ENCODE results near the gene DISP3. TPM values are rescaled to one million over a fixed set of nuclear protein-coding genes. Genes with fewer than 3 reads are reported as not detected.
A peak's percentile ranks its signal among the peaks of the same experiment; 100 is the strongest.

Gene DISP3
- polyA plus RNA-seq, 3 donors = 0.01 TPM; not detected in 2

DNA sequence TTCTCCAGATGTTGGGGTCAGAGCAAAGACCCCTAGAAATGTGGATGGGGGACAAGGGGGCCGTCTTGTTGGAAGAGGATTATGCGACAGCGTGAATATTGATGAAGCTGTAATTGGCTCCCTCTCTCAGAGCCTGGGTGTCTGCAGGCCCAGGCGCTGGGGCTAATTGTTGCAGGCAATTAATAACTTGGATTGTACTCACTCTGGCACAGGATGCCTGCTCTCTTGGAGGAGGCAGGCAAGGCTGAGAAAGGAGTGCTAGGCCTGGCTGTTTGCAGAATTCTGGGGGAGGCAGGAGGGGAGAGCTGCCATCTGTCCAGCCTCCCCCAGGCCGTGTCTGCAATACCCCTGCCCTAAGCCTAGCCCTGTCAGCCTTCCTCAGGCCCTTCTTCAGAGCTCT is 4.1 kb upstream of the DISP3 start:
- Histone ChIP-seq H3K4me1 (ENCODE audit: control insufficient read depth in 1 of 2, insufficient read depth in 2 of 2, low read length in 2 of 2) (peaks cover 4 to 12% of the 10 kb centered on the region in 2 donors), H3K36me3 (replicated peaks in 1 of 2; ENCODE audit: control insufficient read depth in 1 of 2, insufficient read depth in 2 of 2, low read length in 2 of 2) (no peaks in the 10 kb centered on the region), H3K4me3 (replicated peaks in 1 of 3; ENCODE audit: low read depth in 2 of 3, low read length in 3 of 3) (no peak overlapping the region), H3K4me2 (replicated peaks; ENCODE audit: extremely low read depth, low read length, poor library complexity, severe bottlenecking) (no peak overlapping the region), H4K20me1 (ENCODE audit: insufficient read depth, low read length) (no peaks in the 10 kb centered on the region), H3K9ac (ENCODE audit: insufficient read depth, low read length, poor library complexity, severe bottlenecking) (no peak overlapping the region), H3K9me3 (replicated peaks in 1 of 2; ENCODE audit: control insufficient read depth in 1 of 2, insufficient read depth in 1 of 2, low read length in 2 of 2) (no peaks in the 10 kb centered on the region), H3K27me3 (ENCODE audit: control insufficient read depth in 2 of 2, insufficient read depth in 2 of 2, low read length in 2 of 2) (peaks cover 3 to 19% of the 10 kb centered on the region in 2 donors), H3K27ac (ENCODE audit: low read depth in 1 of 2, low read length in 2 of 2) (no peak overlapping the region), H3K79me2 (ENCODE audit: insufficient read depth, low read length) (no peaks in the 10 kb centered on the region), H2AFZ (ENCODE audit: insufficient read depth, low read depth, low read length, poor library complexity, severe bottlenecking) (no peak overlapping the region)
- peaks cover 3% of the 10 kb centered on the region for H3K4me1 Mint-ChIP-seq
- H3K27ac Mint-ChIP-seq = no peak overlapping the region
- H3K36me3 Mint-ChIP-seq = no peaks in the 10 kb centered on the region
- peaks cover 24 to 39% (median 25%) of the 10 kb centered on the region in 3 donors for H3K27me3 Mint-ChIP-seq (ENCODE audit: low read depth in 3 of 3)
- peaks cover 0 to 5% (median 2%) of the 10 kb centered on the region in 7 donors for H3K9me3 Mint-ChIP-seq
- no peak overlapping the region for H3K4me3 Mint-ChIP-seq
- 76% methylated on average over 3 of the region's 5 CpGs for WGBS (ENCODE audit: insufficient coverage)
- no peak for DNase-seq
- intact Hi-C loops (cut with micrococcal nuclease) = no loop called here
- TF ChIP-seq, protein P1, sequence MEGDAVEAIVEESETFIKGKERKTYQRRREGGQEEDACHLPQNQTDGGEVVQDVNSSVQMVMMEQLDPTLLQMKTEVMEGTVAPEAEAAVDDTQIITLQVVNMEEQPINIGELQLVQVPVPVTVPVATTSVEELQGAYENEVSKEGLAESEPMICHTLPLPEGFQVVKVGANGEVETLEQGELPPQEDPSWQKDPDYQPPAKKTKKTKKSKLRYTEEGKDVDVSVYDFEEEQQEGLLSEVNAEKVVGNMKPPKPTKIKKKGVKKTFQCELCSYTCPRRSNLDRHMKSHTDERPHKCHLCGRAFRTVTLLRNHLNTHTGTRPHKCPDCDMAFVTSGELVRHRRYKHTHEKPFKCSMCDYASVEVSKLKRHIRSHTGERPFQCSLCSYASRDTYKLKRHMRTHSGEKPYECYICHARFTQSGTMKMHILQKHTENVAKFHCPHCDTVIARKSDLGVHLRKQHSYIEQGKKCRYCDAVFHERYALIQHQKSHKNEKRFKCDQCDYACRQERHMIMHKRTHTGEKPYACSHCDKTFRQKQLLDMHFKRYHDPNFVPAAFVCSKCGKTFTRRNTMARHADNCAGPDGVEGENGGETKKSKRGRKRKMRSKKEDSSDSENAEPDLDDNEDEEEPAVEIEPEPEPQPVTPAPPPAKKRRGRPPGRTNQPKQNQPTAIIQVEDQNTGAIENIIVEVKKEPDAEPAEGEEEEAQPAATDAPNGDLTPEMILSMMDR (IDR thresholded peaks at IDR 0.05) = no peak

DNA sequence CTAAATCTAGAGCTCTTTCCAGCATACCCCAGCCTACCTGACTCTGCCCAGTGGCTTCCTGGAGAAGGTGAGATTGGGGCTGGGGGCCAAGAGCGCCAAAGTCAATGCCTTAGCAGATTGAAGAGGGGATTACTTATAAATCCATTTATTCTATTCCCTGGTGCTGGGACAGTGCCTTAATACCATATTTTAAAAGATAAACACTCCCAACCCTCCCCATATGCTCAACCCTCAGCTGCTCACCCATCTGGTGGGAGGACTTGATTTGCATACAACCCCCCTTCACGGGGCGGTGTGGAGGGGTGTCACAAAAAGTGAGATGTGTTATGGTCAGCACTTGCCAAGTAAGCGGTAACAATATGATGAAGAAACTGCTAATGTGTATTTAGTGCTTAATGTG is 3.2 kb upstream of the DISP3 start:
- Mint-ChIP-seq H3K27me3 (ENCODE audit: low read depth in 3 of 3) (peaks cover 32 to 48% (median 34%) of the 10 kb centered on the region in 3 donors), H3K36me3 (no peaks in the 10 kb centered on the region), H3K4me1 (peaks cover 5% of the 10 kb centered on the region), H3K9me3 (peaks cover 0 to 13% (median 5%) of the 10 kb centered on the region in 7 donors), H3K4me3 (no peak overlapping the region), H3K27ac (peak overlapping the region in 1 of 7 donors; percentile 85)
- TF ChIP-seq, protein P1 (IDR thresholded peaks at IDR 0.05) = no peak
- DNase-seq = no peak
- H3K79me2 ChIP-seq (ENCODE audit: insufficient read depth, low read length) = no peaks in the 10 kb centered on the region
- peaks cover 3 to 28% of the 10 kb centered on the region in 2 donors for H3K27me3 ChIP-seq (ENCODE audit: control insufficient read depth in 2 of 2, insufficient read depth in 2 of 2, low read length in 2 of 2)
- peaks cover 4 to 12% of the 10 kb centered on the region in 2 donors for H3K4me1 ChIP-seq (ENCODE audit: control insufficient read depth in 1 of 2, insufficient read depth in 2 of 2, low read length in 2 of 2)
- H2AFZ ChIP-seq (ENCODE audit: insufficient read depth, low read depth, low read length, poor library complexity, severe bottlenecking) = no peak overlapping the region
- H3K9ac ChIP-seq (ENCODE audit: insufficient read depth, low read length, poor library complexity, severe bottlenecking) = no peak overlapping the region
- no peaks in the 10 kb centered on the region for H4K20me1 ChIP-seq (ENCODE audit: insufficient read depth, low read length)
- no CpG with 5 or more reads among the region's 4 CpGs for WGBS (ENCODE audit: insufficient coverage)
- no peak overlapping the region for H3K27ac ChIP-seq (ENCODE audit: low read depth in 1 of 2, low read length in 2 of 2)
- no peaks in the 10 kb centered on the region for H3K36me3 ChIP-seq (replicated peaks in 1 of 2; ENCODE audit: control insufficient read depth in 1 of 2, insufficient read depth in 2 of 2, low read length in 2 of 2)
- no peak overlapping the region for H3K4me2 ChIP-seq (replicated peaks; ENCODE audit: extremely low read depth, low read length, poor library complexity, severe bottlenecking)
- H3K4me3 ChIP-seq (replicated peaks in 1 of 3; ENCODE audit: low read depth in 2 of 3, low read length in 3 of 3) = no peak overlapping the region
- no peaks in the 10 kb centered on the region for H3K9me3 ChIP-seq (replicated peaks in 1 of 2; ENCODE audit: control insufficient read depth in 1 of 2, insufficient read depth in 1 of 2, low read length in 2 of 2)
- intact Hi-C loops (cut with micrococcal nuclease) = no loop called here
